ENCODE data around the gene UTP3.

DNA sequence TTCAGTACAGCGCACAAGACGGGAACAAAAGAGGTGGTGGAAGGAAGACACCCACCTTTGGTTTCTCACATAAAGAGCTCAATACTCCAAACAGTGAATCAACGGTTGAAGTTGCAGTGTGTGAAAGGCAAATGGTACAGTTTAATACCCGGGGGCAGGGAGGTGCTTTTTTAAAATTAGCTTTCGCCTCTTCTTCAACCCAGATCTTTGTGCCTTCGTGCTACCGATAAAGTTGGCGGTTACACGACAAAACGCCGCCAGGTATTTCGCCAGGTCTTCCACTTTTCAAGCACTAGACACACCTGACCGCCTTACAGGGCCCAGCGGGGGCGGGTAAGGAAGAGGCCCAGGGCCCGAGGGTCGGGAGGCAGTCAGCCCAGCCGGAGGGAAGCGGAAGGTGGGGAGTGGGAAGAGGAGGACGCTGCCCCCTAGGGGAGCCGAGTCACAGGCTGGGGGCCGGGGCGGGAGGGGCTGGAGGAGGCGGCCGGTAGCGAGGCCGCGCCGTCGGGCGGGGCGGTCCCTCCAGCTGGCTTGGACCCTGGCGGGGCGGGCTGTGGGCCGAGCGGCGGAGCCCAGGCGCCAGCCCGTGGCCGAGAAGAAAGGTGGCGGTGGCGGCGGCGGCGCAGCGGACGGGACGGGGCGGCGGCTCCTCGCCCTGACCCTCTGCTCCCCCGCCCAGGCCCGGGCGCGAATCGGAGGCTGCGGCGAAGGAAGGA is 16.0 kb downstream of the UTP3 start:
- TF ChIP-seq EZH2 (IDR thresholded peaks at IDR 0.05; ENCODE audit: insufficient read depth, poor library complexity, severe bottlenecking), result no peak
- TF ChIP-seq EZH2phosphoT487 (IDR thresholded peaks at IDR 0.05; ENCODE audit: insufficient read depth, low read depth), result no peak
